ENCODE measurements around the gene FAP.

The FAP gene

DNA sequence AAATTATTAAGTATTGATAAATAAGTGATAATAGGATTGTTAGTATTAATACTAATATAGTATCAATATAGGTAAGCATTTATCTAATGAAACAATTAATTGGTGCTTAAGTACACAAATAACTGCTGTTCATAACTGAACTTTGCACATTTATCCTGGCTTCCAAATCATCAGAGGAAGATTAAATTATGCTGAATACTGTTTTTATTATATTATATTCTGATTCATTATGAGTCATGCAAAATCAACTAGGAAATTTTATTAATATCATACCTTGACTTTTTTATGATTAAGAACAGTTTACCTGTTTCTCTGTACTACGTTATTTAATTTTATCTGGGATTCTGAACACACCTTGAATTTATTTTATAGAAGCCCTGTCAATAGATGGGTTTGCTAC is 42.6 kb downstream of the FAP start:
- TF ChIP-seq, protein P1, sequence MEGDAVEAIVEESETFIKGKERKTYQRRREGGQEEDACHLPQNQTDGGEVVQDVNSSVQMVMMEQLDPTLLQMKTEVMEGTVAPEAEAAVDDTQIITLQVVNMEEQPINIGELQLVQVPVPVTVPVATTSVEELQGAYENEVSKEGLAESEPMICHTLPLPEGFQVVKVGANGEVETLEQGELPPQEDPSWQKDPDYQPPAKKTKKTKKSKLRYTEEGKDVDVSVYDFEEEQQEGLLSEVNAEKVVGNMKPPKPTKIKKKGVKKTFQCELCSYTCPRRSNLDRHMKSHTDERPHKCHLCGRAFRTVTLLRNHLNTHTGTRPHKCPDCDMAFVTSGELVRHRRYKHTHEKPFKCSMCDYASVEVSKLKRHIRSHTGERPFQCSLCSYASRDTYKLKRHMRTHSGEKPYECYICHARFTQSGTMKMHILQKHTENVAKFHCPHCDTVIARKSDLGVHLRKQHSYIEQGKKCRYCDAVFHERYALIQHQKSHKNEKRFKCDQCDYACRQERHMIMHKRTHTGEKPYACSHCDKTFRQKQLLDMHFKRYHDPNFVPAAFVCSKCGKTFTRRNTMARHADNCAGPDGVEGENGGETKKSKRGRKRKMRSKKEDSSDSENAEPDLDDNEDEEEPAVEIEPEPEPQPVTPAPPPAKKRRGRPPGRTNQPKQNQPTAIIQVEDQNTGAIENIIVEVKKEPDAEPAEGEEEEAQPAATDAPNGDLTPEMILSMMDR (IDR thresholded peaks at IDR 0.05; ENCODE audit: low read depth, low read length): no peak
- no peak overlapping the region for H3K4me3 ChIP-seq (ENCODE audit: low read depth, low read length)
- H3K27me3 ChIP-seq (ENCODE audit: insufficient read depth, low read depth, severe bottlenecking): no peaks in the 10 kb centered on the region
- H3K9me3 ChIP-seq (ENCODE audit: severe bottlenecking): no peaks in the 10 kb centered on the region
- DNase-seq: no peak
- no peak overlapping the region for H3K27ac ChIP-seq
- no peaks in the 10 kb centered on the region for H3K36me3 ChIP-seq

- Histone ChIP-seq H3K36me3 (no peaks in the 10 kb centered on the region), H3K27ac (no peak overlapping the region), H3K9me3 (ENCODE audit: severe bottlenecking) (no peaks in the 10 kb centered on the region), H3K4me3 (ENCODE audit: low read depth, low read length) (no peak overlapping the region), H3K27me3 (ENCODE audit: insufficient read depth, low read depth, severe bottlenecking) (no peaks in the 10 kb centered on the region)
- DNase-seq: no peak
- TF ChIP-seq, protein P1 (IDR thresholded peaks at IDR 0.05; ENCODE audit: low read depth, low read length): no peak
These were observed 43.3 kb downstream of the FAP start for GRCh38 chr2:162199913-162200312.

DNA sequence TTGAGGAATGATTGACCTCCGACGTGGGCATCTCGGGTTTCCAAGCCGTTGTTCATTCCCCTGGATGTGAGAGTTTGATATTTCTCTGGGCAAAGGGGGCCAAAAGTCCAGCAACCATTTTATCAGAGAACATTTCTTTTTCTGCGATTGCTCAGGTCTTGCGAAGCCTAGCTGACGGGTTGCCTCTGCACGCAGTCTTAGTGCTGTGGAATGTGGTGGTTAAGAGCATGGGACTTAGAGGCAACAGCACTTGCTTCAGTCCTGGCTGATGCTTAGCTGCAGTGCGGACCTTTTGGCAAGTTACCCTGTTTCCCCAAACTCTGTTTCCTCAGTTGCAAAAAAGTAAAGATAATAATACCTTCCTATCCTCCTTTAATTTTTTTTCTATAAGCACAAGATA is 45.0 kb downstream of the FAP start:
- TF ChIP-seq, protein P1 (IDR thresholded peaks at IDR 0.05; ENCODE audit: low read depth, low read length): no peak
- Histone ChIP-seq H3K36me3 (no peaks in the 10 kb centered on the region), H3K9me3 (ENCODE audit: severe bottlenecking) (no peaks in the 10 kb centered on the region), H3K27ac (no peak overlapping the region), H3K4me3 (ENCODE audit: low read depth, low read length) (no peak overlapping the region), H3K27me3 (ENCODE audit: insufficient read depth, low read depth, severe bottlenecking) (no peaks in the 10 kb centered on the region)
- DNase-seq: no peak

- no peaks in the 10 kb centered on the region for H3K36me3 ChIP-seq
- TF ChIP-seq, protein P1 (IDR thresholded peaks at IDR 0.05; ENCODE audit: low read depth, low read length): no peak
- H3K27ac ChIP-seq: no peak overlapping the region
- H3K27me3 ChIP-seq (ENCODE audit: insufficient read depth, low read depth, severe bottlenecking): no peaks in the 10 kb centered on the region
- no peak for DNase-seq
- no peak overlapping the region for H3K4me3 ChIP-seq (ENCODE audit: low read depth, low read length)
- no peaks in the 10 kb centered on the region for H3K9me3 ChIP-seq (ENCODE audit: severe bottlenecking)
These were observed 46.0 kb downstream of the FAP start for GRCh38 chr2:162197069-162197825.

DNA sequence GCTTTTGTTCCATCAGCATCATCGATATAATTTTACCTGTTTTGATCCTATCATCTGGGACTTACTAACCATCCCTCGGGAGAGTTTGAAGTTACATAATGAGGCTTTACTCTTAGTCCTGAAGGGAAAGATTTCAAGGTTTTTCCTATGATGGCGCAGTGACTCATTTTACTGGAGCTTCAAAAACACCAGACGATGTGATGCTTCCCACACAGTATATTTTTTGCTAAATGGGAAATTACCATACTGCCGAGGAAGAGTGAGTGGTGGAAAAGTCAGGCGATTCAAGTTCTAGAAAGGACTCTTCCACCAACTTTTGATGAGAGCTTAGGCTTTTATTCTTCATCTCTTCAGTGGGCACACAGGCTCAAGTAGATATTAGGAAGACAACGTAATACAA is 46.6 kb downstream of the FAP start:
- no peak for DNase-seq
- Histone ChIP-seq H3K4me3 (ENCODE audit: low read depth, low read length) (no peak overlapping the region), H3K9me3 (ENCODE audit: severe bottlenecking) (no peaks in the 10 kb centered on the region), H3K27ac (no peak overlapping the region), H3K27me3 (ENCODE audit: insufficient read depth, low read depth, severe bottlenecking) (no peaks in the 10 kb centered on the region), H3K36me3 (no peaks in the 10 kb centered on the region)
- TF ChIP-seq, protein P1 (IDR thresholded peaks at IDR 0.05; ENCODE audit: low read depth, low read length): no peak

GRCh38 chr2:162188451-162188850 is 54.8 kb downstream of the FAP start:
- no peaks in the 10 kb centered on the region for H3K36me3 ChIP-seq
- H3K27me3 ChIP-seq (ENCODE audit: insufficient read depth, low read depth, severe bottlenecking): no peaks in the 10 kb centered on the region
- DNase-seq: no peak
- no peak overlapping the region for H3K27ac ChIP-seq
- H3K4me3 ChIP-seq (ENCODE audit: low read depth, low read length): no peak overlapping the region
- TF ChIP-seq, protein P1 (IDR thresholded peaks at IDR 0.05; ENCODE audit: low read depth, low read length): no peak
- no peaks in the 10 kb centered on the region for H3K9me3 ChIP-seq (ENCODE audit: severe bottlenecking)
